H9 (cell line): ENCODE measurements around the gene OPN1MW. TPM values are rescaled to one million over a fixed set of nuclear protein-coding genes. Genes with fewer than 3 reads are reported as not detected.
"Not testable (repeated sequence)": the region's sequence is repeated elsewhere in the genome, so short reads cannot be mapped to it uniquely, and the experiment has no call there.

Source experiments
- DNase-seq: peaks from one replicate; pipeline ENCODE4 v3.0.0-alpha.2; 2017
- H2AFZ ChIP-seq: one replicate; pipeline ENCODE4 v1.6.1; 2013; ENCODE audit warnings: mild to moderate bottlenecking, low read length, control low read depth, moderate library complexity
- H2AK5ac ChIP-seq: 2 replicates; pipeline ENCODE4 v1.6.1; 2013; ENCODE audit warnings: low read length, control low read depth, mixed read lengths; ENCODE audit not compliant: insufficient read length
- H2BK120ac ChIP-seq: one replicate; pipeline ENCODE4 v1.6.1; 2013; ENCODE audit warnings: low read depth, mild to moderate bottlenecking, low read length, control low read depth, inconsistent platforms; ENCODE audit not compliant: poor library complexity, severe bottlenecking
- H2BK12ac ChIP-seq: 2 replicates; pipeline ENCODE4 v1.6.1; 2013; ENCODE audit warnings: low read length, control low read depth, mixed read lengths, low read depth; ENCODE audit not compliant: insufficient read length
- H2BK15ac ChIP-seq: 2 replicates; pipeline ENCODE4 v1.6.1; 2013; ENCODE audit warnings: low read depth, low read length, control low read depth
- H2BK20ac ChIP-seq: one replicate; pipeline ENCODE4 v1.6.1; 2013; ENCODE audit warnings: low read depth, mild to moderate bottlenecking, low read length, control low read depth, inconsistent platforms; ENCODE audit not compliant: poor library complexity, severe bottlenecking
- H2BK5ac ChIP-seq: 2 replicates; pipeline ENCODE4 v1.6.1; 2013; ENCODE audit warnings: low read length, control low read depth, mixed read lengths; ENCODE audit not compliant: insufficient read length
- H3K14ac ChIP-seq: 2 replicates; pipeline ENCODE4 v1.6.1; 2013; ENCODE audit warnings: low read length, control low read depth; ENCODE audit not compliant: insufficient read depth
- H3K18ac ChIP-seq: 2 replicates; pipeline ENCODE4 v1.6.1; 2013; ENCODE audit warnings: low read depth, mild to moderate bottlenecking, mixed read lengths, low read length, control low read depth; ENCODE audit not compliant: insufficient read length
- H3K23ac ChIP-seq: 2 replicates; pipeline ENCODE4 v1.6.1; 2013; ENCODE audit warnings: low read length, control low read depth, mixed read lengths, low read depth; ENCODE audit not compliant: insufficient read length
- H3K23me2 ChIP-seq: 2 replicates; pipeline ENCODE4 v1.6.1; 2013; ENCODE audit warnings: low read depth, mild to moderate bottlenecking, mixed read lengths, low read length, control low read depth; ENCODE audit not compliant: insufficient read length, poor library complexity, severe bottlenecking
- H3K27ac ChIP-seq: 2 replicates; pipeline ENCODE4 v1.5.1; 2013; ENCODE audit warnings: low read length, control low read depth, mixed read lengths, low read depth; ENCODE audit not compliant: insufficient read length
- H3K27me3 ChIP-seq: 2 replicates; pipeline ENCODE4 v1.6.1; 2013; ENCODE audit warnings: low read length, control low read depth, inconsistent platforms; ENCODE audit not compliant: insufficient read depth
- H3K4ac ChIP-seq: 2 replicates; pipeline ENCODE4 v1.6.1; 2013; ENCODE audit warnings: low read depth, mild to moderate bottlenecking, control low read depth, inconsistent platforms, low read length, moderate library complexity
- H3K4me1 ChIP-seq: 2 replicates; pipeline ENCODE4 v1.6.1; 2013; ENCODE audit warnings: low read length, control low read depth, inconsistent platforms; ENCODE audit not compliant: insufficient read depth
- H3K4me2 ChIP-seq: 2 replicates; pipeline ENCODE4 v1.6.1; 2013; ENCODE audit warnings: low read length, control low read depth, mixed read lengths; ENCODE audit not compliant: insufficient read length, insufficient read depth
- H3K56ac ChIP-seq: 2 replicates; pipeline ENCODE4 v1.6.1; 2013; ENCODE audit warnings: low read depth, mild to moderate bottlenecking, mixed read lengths, low read length, control low read depth; ENCODE audit not compliant: insufficient read length
- H3K79me1 ChIP-seq: 2 replicates; pipeline ENCODE4 v1.6.1; 2013; ENCODE audit warnings: low read depth, mild to moderate bottlenecking, moderate library complexity, low read length, control low read depth, inconsistent platforms; ENCODE audit not compliant: insufficient read depth, poor library complexity, severe bottlenecking
- H3K79me2 ChIP-seq: 2 replicates; pipeline ENCODE4 v1.6.1; 2013; ENCODE audit warnings: low read length, control low read depth, inconsistent platforms; ENCODE audit not compliant: insufficient read depth
- H3K9ac ChIP-seq: 2 replicates; pipeline ENCODE4 v1.6.1; 2013; ENCODE audit warnings: low read length, control low read depth, mixed read lengths; ENCODE audit not compliant: insufficient read length; ENCODE audit errors: extremely low read depth
- H3K9me3 ChIP-seq: one replicate; pipeline ENCODE4 v1.6.1; 2013; ENCODE audit warnings: low read depth, low read length, inconsistent platforms; ENCODE audit not compliant: control insufficient read depth
- H3T11ph ChIP-seq: one replicate; pipeline ENCODE4 v1.6.1; 2013; ENCODE audit warnings: mild to moderate bottlenecking, low read length, control low read depth, inconsistent platforms
- H4K20me1 ChIP-seq: one replicate; pipeline ENCODE4 v1.6.1; 2013; ENCODE audit not compliant: control insufficient read depth, insufficient read length, insufficient read depth
- H4K5ac ChIP-seq: 2 replicates; pipeline ENCODE4 v1.6.1; 2013; ENCODE audit warnings: low read depth, mild to moderate bottlenecking, mixed read lengths, low read length, control low read depth; ENCODE audit not compliant: insufficient read length
- H4K8ac ChIP-seq: replicated peaks from 2 replicates; pipeline ENCODE4 v1.6.1; 2013; ENCODE audit warnings: low read length, control low read depth, mixed read lengths, low read depth; ENCODE audit not compliant: insufficient read length
- H4K91ac ChIP-seq: 2 replicates; pipeline ENCODE4 v1.6.1; 2013; ENCODE audit warnings: low read depth, mild to moderate bottlenecking, moderate library complexity, mixed read lengths, low read length, control low read depth; ENCODE audit not compliant: insufficient read length
- H3K27ac Mint-ChIP-seq, 3 experiments: 2 replicates in 2 of 3; 3 replicates in 1 of 3; pipeline ENCODE4 v1.8.0; 2020 to 2021; ENCODE audit warnings: mixed read lengths in 3 of 3, mild to moderate bottlenecking in 1 of 3, moderate library complexity in 1 of 3
- H3K27me3 Mint-ChIP-seq: 2 replicates; pipeline ENCODE4 v1.8.0; 2021; ENCODE audit warnings: low read depth, mild to moderate bottlenecking, moderate library complexity, mixed read lengths
- H3K36me3 Mint-ChIP-seq, 3 experiments: 2 replicates in 2 of 3; 3 replicates in 1 of 3; pipeline ENCODE4 v1.8.0; 2020 to 2021; ENCODE audit warnings: low read depth in 3 of 3, mixed read lengths in 3 of 3; ENCODE audit not compliant: insufficient read depth in 1 of 3
- H3K4me1 Mint-ChIP-seq, 2 experiments: 2 replicates each; pipeline ENCODE4 v1.8.0; 2020; ENCODE audit warnings: mixed read lengths in 2 of 2
- H3K4me3 Mint-ChIP-seq, 2 experiments: 2 replicates in 1 of 2; 3 replicates in 1 of 2; pipeline ENCODE4 v1.8.0; 2020 to 2021; ENCODE audit warnings: mild to moderate bottlenecking in 2 of 2, mixed read lengths in 2 of 2, moderate library complexity in 1 of 2
- H3K9me3 Mint-ChIP-seq, 2 experiments: 2 replicates in 1 of 2; 3 replicates in 1 of 2; pipeline ENCODE4 v1.8.0; 2020; ENCODE audit warnings: mild to moderate bottlenecking in 2 of 2, mixed read lengths in 2 of 2, moderate library complexity in 1 of 2
- WGBS: extraction: QIAGEN DNeasy Blood & Tissue Kit; methylation state at CpG from one replicate; pipeline ENCODE4 v1.1.7; 2013; ENCODE audit warnings: missing lambda C conversion rate, low lambda C conversion rate, mixed read lengths; ENCODE audit not compliant: insufficient read length; ENCODE audit errors: extremely low coverage; 5-methylcytosine and 5-hydroxymethylcytosine counted together
- total RNA-seq: library from RNA; stranded (reverse); gene quantifications from 2 replicates; pipeline ENCODE4 v1.2.1, GENCODE V29; 2021

The OPN1MW gene
- total RNA-seq, 1 experiment from 2014 or later, result not detected

- H3K4me1 ChIP-seq, result not testable (repeated sequence)
These were observed 31.4 kb upstream of the OPN1MW start for GRCh38 chrX:154151030-154151429.

GRCh38 chrX:154156221-154156620 is 26.2 kb upstream of the OPN1MW start:
- H3K27me3 Mint-ChIP-seq, H4K5ac ChIP-seq, H3K18ac ChIP-seq, H2BK20ac ChIP-seq, DNase-seq, H3K36me3 Mint-ChIP-seq, H3K56ac ChIP-seq, H3K4me3 Mint-ChIP-seq, H3K27ac ChIP-seq, H4K91ac ChIP-seq, H3K27me3 ChIP-seq, H2BK120ac ChIP-seq, H4K8ac ChIP-seq, H2BK15ac ChIP-seq, H2AK5ac ChIP-seq, H3K23me2 ChIP-seq, H3T11ph ChIP-seq, H3K9me3 Mint-ChIP-seq, H3K23ac ChIP-seq, H3K4me1 Mint-ChIP-seq, H3K27ac Mint-ChIP-seq, H3K79me1 ChIP-seq, H3K9me3 ChIP-seq, H2AFZ ChIP-seq, H3K9ac ChIP-seq, H3K14ac ChIP-seq, H3K4me1 ChIP-seq, H3K4me2 ChIP-seq, H3K79me2 ChIP-seq, H2BK12ac ChIP-seq, H2BK5ac ChIP-seq, H4K20me1 ChIP-seq, H3K4ac ChIP-seq: not testable (repeated sequence)
- no CpG with 5 or more reads among the region's 11 CpGs for WGBS

More at GRCh38 chrX:154151030-154151429, 31.4 kb upstream of the OPN1MW start:
- H2BK5ac ChIP-seq, H2BK15ac ChIP-seq, H3K56ac ChIP-seq, H3K23me2 ChIP-seq, H4K8ac ChIP-seq, H3K79me2 ChIP-seq, H3K27ac ChIP-seq, H3K9ac ChIP-seq, H4K5ac ChIP-seq, H3K27me3 ChIP-seq, H3K14ac ChIP-seq, H2AK5ac ChIP-seq, H3K23ac ChIP-seq, H4K20me1 ChIP-seq, H2BK12ac ChIP-seq, H3K4me2 ChIP-seq, H3K27me3 Mint-ChIP-seq, H2BK120ac ChIP-seq, H3K4me1 Mint-ChIP-seq, H3K4ac ChIP-seq, H2BK20ac ChIP-seq, H3K36me3 Mint-ChIP-seq, DNase-seq, H4K91ac ChIP-seq, H3K4me3 Mint-ChIP-seq, H3K79me1 ChIP-seq, H3K18ac ChIP-seq, H3K9me3 ChIP-seq, H2AFZ ChIP-seq, H3T11ph ChIP-seq: not testable (repeated sequence)
- peak overlapping the region in 1 of 3 experiments; percentile 55; a peak in 1 of 7 replicates for H3K27ac Mint-ChIP-seq
- no CpG with 5 or more reads among the region's 6 CpGs for WGBS
- peaks cover 0 to 11% of the 10 kb centered on the region in 2 experiments; a peak in 2 of 5 replicates for H3K9me3 Mint-ChIP-seq
